Activated CD4-positive, alpha-beta T cell treated with anti-CD3 and anti-CD28 coated beads, Interleukin-10, Interleukin-2, amounts not matched to agents 100 ng/mL and 50 ng/mL, durations not matched to agents 16 hours and 8 hours (primary cell): Measurements from ENCODE around the gene NSD1.
"Not testable (repeated sequence)": the region's sequence is repeated elsewhere in the genome, so short reads cannot be mapped to it uniquely, and the experiment has no call there.

Source experiments
- DNase-seq: peaks from one replicate; pipeline ENCODE4 v3.0.0-alpha.2; 2020

Gene NSD1

DNA sequence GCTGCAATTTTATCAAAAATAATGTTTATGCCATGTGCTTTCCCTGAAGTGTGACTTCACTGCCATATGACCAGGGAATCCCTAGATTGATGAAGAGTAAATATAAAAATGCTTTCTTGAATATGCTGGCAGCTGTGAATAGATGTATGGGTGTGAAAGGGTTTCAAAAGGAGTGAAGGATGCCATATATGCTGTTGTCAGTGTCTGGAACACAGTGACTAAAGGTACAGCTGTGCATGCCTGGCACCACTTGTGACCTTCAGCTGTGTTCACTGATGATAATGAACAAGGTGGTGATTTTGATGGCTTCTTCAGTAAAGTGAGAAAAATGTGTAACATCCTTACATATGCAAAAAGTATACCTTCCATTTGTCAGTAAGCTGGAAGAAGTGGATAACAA, 100.2 kb downstream of the NSD1 start:
- no peak for DNase-seq

GRCh38 chr5:177234841-177235240, 101.3 kb downstream of the NSD1 start:
- DNase-seq: no peak

- no peak for DNase-seq
Observed at GRCh38 chr5:177241768-177242167, 108.2 kb downstream of the NSD1 start.

DNA sequence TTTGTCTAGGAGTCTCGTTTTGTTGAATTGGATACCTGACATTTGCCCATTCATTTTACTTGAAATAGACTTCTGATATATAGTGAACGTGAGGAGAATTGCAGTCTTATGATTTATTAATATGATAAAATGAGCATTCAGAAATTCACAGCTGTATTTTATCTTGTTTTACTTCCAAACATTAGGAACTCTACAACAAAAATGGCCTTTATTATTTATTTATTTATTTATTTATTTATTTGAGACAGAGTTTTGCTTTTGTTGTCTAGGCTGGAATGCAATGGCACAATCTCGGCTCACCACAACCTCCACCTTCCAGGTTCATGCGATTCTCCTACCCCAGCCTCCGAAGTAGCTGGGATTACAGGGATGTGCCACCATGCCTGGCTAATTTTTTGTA, 108.7 kb downstream of the NSD1 start:
- no peak for DNase-seq

DNA sequence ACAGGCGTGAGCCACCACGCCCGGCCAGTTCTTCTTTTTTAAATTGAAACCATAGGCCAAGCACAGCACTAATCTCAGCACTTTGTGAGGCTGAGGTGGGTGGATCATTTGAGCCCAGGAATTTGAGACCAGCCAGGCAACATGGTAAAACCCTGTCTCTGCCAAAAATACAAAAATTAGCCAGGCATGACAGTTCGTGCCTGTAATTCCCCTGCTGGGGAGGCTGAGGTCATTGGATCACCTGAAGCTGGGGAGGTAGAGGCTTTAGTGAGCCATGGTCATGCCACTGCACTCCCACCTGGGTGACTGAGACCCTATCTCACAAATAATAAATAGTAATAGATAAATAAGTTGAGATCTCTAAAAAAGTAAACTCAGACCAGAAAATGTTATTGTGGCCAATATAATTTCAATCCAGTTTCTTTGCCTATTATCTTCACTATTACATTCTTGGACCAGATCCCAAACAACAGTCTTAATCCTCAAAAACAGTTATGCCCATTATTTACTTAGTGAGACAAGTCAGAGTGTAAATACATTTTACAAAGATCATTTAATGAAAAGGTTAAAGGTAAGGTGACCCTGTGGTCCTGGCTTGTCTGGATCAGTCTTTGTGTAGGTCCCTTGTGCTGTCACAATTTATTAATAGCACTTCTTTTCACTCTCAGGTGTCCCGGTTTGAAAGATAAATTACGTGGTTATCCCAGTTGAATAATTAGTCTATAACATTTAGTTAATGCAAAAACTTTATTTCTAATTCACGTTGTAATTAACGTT, 116.4 kb downstream of the NSD1 start:
- DNase-seq: no peak

DNA sequence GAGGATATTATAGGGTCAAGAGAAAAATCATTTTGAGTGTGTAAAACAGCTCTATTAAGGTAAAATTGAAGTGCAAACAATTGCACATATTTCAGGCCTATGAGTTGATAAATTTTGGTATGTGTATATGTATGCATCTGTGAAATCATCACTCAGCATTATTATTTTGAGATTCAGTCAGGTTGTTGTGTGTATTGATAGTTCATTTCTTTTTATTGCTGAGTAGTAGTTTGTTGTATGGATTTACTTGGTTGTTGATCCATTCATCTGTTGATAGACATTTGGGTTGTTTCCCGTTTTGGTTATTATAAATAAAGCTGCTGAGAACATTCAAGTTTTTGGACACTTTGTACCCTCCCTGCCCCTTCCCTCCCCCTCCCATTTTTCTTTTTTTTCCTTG, 119.7 kb downstream of the NSD1 start:
- no peak for DNase-seq

DNA sequence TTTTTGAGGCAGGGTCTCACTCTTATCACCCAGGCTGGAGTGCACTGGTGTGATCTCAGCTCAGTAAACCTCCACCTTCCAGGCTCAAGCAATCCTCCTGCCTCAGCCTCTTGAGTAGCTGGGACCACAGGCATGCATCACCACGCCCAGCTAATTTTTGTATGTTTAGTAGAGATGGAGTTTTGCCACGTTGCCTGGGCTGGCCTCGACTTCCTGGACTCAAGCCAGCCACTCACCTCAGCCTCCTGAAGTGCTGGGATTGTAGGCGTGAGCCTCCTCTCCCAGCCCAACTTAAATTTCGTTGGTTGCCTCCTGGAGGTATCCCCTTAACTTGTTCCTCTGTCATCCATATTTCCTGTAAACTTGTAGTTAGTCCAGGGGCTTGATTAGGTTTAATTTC, 122.7 kb downstream of the NSD1 start:
- no peak for DNase-seq

GRCh38 chr5:177258711-177259110, 125.1 kb downstream of the NSD1 start:
- not testable (repeated sequence) for DNase-seq

DNA sequence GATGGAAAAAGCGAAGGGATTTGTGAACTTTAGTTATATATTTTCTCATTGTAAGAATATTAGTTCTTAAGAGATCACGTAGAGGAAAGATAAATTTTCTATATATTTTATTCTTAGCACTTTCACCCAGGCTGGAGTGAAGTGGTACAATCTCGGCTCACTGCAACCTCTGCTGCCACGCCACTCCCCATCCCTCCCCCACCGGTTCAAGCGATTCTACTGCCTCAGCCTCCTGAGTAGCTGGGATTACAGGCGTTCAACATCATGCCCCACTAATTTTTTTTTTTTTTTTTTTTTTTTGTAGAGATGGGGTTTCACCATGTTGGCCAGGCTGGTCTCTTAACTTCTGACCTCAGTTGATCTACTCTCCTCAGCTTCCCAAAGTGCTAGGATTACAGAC, 127.4 kb downstream of the NSD1 start:
- DNase-seq: no peak

DNA sequence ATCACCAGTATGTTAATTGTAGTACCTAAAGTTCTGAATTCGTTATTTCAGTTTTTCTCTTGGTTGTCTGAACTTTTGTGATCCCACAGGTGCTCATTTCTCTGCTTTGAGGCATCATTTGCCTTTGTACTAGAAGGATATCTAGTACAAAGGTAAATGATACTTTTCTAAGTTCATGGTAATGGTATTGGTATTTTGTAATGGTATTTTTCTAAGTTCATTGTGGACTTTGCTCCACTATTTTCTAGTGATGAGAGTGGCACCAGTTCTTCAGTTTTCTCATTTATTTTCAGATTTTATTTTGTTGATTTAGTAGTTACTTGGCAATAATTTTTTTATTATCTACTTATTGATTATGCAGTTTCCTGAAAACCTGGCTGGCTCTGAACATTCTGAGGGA, 127.9 kb downstream of the NSD1 start:
- no peak for DNase-seq

- DNase-seq: no peak
Observed at GRCh38 chr5:177264178-177264577, 130.6 kb downstream of the NSD1 start.

DNA sequence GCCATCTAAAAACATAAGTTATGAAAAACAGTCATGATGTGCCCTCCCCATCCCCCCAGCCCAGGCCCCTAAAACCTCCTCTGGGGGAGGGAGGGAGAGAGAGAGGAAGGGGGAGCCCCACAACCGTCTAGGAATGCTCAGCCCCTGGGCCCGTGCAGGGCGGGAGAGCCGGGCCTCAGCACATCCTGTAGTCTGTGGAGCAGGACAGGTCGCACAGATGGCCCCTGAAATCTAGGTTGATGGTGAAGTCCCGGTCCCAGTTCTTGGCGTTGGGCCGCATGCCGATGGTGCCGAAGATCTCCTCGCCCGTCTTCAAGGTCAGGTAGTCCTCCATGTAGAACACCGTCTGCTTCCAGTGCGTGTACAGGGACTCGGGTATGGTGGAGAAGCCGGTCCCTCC, 131.8 kb downstream of the NSD1 start:
- DNase-seq: no peak

GRCh38 chr5:177269232-177269895, 135.8 kb downstream of the NSD1 start:
- no peak for DNase-seq

DNA sequence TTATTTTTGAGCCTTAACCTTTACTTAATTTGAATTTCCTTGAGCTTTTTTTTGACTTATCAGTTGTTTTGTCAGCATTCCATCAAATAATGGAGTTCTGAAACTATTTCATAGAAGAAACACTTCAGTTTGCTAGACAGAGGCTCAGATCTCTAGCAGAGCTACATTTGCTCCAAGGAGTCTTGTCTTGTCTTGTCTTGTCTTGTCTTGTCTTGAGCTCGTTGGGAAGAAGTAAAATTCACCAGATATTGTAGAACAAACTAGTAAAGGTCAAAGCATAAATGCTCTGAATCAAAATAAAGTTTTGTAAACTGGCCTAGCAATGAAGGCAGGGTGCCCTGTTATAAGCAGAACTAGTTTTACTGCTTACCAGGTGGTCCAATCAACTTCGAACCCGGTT, 136.4 kb downstream of the NSD1 start:
- DNase-seq: no peak

DNA sequence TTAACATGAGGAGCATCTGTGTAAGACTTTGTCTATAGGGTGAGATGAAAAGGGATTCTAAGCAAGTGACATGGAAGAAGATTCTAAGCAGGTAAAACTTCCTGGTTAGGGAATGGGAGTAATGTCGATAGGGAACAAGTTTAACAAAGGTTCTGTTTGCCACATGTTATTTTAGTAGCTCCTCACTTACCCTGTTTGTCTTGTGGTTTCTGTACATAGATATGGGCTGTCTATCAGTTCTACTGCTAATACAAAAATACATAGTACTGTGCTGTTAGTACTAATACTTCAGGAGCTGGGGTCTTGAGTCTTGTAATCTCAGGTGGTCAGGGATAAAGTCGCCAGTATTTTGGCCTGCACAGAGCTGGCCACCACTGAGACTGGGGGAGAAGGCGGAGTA, 137.1 kb downstream of the NSD1 start:
- no peak for DNase-seq

DNA sequence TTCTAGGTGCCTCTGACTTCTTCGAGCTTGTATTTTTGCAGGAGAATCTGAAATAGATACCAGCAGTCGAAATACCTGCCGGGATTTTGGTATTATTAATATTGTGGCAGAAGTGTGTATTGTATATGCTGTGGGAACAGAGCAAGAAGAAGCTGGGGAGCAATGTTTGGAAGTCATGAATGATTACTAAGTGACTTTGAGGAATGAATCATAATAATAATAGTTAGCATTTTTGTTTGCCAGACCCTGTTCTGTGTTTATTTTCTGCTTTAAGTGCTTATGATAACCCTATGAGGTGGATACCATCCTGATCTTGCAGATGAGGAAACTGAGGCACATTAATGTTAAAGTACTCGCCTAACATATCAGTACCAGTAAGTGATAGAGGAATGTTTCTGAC, 137.5 kb downstream of the NSD1 start:
- DNase-seq: no peak

DNA sequence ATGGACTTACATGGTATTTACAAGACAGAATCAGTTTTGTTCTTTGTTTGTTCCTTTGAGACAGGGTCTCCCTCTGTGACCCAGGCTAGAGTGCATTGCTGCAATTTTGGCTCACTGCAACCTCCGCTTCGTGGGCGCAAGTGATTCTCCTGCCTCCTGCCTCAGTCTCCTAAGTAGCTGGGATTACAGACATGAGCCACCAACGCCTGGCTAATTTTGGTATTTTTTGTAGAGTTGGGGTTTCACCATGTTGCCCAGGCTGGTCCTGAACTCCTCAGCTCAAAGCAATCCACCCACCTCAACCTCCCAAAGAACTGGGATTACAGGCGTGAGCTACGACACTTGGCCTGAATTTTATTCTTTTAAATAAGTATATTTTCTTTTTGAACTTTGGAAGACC, 142.3 kb downstream of the NSD1 start:
- no peak for DNase-seq

GRCh38 chr5:177276886-177277285, 143.3 kb downstream of the NSD1 start:
- no peak for DNase-seq

DNA sequence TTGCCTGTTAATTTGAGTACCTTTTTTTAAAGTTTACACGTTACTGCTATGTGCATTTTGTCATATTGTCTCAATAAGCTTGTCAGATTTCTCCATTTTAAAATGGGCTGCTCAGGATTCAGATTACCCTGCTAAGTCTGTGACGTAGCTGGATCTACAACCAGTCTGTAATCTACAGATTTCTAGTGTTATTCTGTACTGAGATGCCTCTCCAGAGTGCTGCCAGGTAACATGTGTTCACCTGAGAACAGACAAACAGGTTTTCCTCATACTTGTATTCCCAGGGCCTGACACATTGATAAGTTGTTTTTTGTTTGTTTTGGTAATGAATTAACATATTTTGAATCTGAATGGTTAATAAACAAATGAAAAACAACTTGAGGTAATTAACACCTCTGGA, 154.6 kb downstream of the NSD1 start:
- DNase-seq: no peak

DNA sequence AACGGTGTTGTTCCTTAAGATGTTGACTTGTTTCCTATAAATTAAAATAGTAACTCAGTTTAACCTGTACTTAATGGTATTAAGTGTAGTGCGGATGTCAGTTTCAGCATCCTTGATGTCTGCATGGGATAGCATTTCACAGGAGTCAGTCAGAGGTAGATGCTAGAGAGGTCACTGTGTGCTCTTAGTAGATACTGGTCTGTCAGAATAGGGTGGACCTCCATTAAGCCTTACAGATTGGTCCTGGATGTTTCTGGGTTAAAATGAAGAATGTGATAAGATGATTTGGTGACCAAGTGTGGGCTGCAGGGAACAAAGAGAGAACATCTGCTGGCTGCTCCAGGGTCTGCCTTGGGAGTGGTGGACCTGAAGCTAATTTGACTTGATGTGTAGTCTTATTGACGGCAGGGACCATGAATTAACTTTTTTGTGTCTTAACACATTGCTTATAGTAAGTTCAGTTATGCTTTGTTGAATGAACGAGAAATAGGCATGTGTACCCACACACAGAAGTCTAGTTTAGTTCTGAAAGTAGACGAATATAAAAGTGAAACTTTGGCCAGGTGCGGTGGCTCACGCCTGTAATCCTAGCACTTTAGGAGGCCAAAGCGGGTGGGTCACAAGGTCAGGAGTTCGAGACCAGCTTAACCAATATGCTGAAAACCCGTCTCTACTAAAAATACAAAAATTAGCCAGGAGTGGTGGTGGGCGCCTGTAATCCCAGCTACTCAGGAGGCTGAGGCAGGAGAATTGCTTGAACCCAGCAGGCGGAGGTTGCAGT, 157.4 kb downstream of the NSD1 start:
- no peak for DNase-seq

DNA sequence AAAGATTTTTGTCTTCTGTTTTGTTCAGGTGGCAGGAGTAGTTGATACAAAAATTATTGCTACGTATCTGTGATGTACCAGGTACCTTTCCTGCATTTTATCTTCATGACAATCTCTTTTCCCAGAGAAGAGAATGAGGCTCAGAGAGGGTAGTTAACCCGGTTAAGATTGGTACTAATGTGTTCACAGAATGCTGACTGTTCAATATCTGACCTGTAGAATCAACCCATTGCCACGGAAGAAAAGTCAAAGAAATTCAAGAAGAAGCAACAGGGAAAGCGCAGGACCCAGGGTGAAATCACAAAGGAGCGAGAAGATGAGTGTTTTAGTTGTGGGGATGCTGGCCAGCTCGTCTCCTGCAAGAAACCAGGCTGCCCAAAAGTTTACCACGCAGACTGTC, 158.2 kb downstream of the NSD1 start:
- no peak for DNase-seq

- DNase-seq: no peak
Observed at GRCh38 chr5:177293819-177294581, 160.4 kb downstream of the NSD1 start.

- DNase-seq: no peak
Observed at GRCh38 chr5:177294632-177295031, 161.1 kb downstream of the NSD1 start.
